Spleen (tissue), 7 donors: ENCODE results near the gene RIMBP2.

ENCODE experiments used
- CTCF ChIP-seq, 11 experiments: fragments of 200-600 bp in 7 of 11; fragments of 450-650 bp in 4 of 11; sonication (generic) in 4 of 11; IDR thresholded peaks in 8 of 11; conservative IDR thresholded peaks in 3 of 11; 1 replicate in 7 of 11; 2 replicates in 4 of 11; pipeline versions ENCODE4 v1.4.0 to v1.8.0; 2016 to 2021; ENCODE audit warnings: antibody characterized with exemption in 11 of 11, inconsistent platforms in 4 of 11, mild to moderate bottlenecking in 1 of 11
- POLR2AphosphoS5 ChIP-seq, 3 donors: sonication (generic); formaldehyde crosslinking; IDR thresholded peaks; one replicate each; pipeline ENCODE4 v1.5.1; 2017; ENCODE audit warnings: antibody characterized with exemption in 3 of 3
- donor health status: DM: no; HTN: no; CAD: no; lungs with moderate emphysema.
- donor health status: DM: no; HTN: no; CAD: no.
- donor health status: DM: no; HTN: no; CAD: no.

GRCh38 chr12:130609966-130610365, 106.1 kb downstream of the RIMBP2 start:
- TF ChIP-seq POLR2AphosphoS5 (IDR thresholded peaks at IDR 0.05): no peak
- no peak for TF ChIP-seq CTCF (IDR thresholded peaks at IDR 0.05 in 8 of 11, conservative IDR thresholded peaks at IDR 0.05 in 3 of 11)
